Liver (tissue), 3 donors: Measurements from ENCODE around the gene MAP7D1.

Experiments used
- NR2F2 ChIP-seq: IDR thresholded peaks from 2 replicates; pipeline ENCODE4 v1.6.1; 2016; ENCODE audit warnings: antibody characterized with exemption
- RAD21 ChIP-seq, 2 donors: IDR thresholded peaks; 2 replicates each; pipeline ENCODE4 v1.6.1; 2016; ENCODE audit warnings: antibody characterized with exemption in 2 of 2, mild to moderate bottlenecking in 2 of 2
- SP1 ChIP-seq: IDR thresholded peaks from 2 replicates; pipeline ENCODE4 v1.6.1; 2018; ENCODE audit warnings: antibody characterized with exemption, mild to moderate bottlenecking
- TAF1 ChIP-seq: conservative IDR thresholded peaks from 2 replicates; pipeline ENCODE4 v1.6.1; 2016; ENCODE audit warnings: antibody characterized with exemption, mild to moderate bottlenecking
- YY1 ChIP-seq: IDR thresholded peaks from 2 replicates; pipeline ENCODE4 v1.6.1; 2016; ENCODE audit warnings: antibody characterized with exemption, mild to moderate bottlenecking
- TF ChIP-seq, protein P1 (sequence below): fragments of 150-350 bp; IDR thresholded peaks from 2 replicates; pipeline ENCODE4 v1.5.1; 2017; ENCODE audit warnings: improper control_type of control experiment, low read depth, low read length; ENCODE audit not compliant: missing input control
- TF ChIP-seq, protein P2 (sequence below): IDR thresholded peaks from 2 replicates; pipeline ENCODE4 v1.6.1; 2016; ENCODE audit warnings: antibody characterized with exemption
- TF ChIP-seq, protein P3 (sequence below): IDR thresholded peaks from 2 replicates; pipeline ENCODE4 v1.6.1; 2016; ENCODE audit warnings: antibody characterized with exemption, mild to moderate bottlenecking
- TF ChIP-seq, protein P4 (sequence below): IDR thresholded peaks from 2 replicates; pipeline ENCODE4 v1.6.1; 2016; ENCODE audit warnings: antibody characterized with exemption
- TF ChIP-seq, protein P5 (sequence below): IDR thresholded peaks from 2 replicates; pipeline ENCODE4 v1.6.1; 2016; ENCODE audit warnings: antibody characterized with exemption
- donor health status: healthy.
- donor health status: healthy.

DNA sequence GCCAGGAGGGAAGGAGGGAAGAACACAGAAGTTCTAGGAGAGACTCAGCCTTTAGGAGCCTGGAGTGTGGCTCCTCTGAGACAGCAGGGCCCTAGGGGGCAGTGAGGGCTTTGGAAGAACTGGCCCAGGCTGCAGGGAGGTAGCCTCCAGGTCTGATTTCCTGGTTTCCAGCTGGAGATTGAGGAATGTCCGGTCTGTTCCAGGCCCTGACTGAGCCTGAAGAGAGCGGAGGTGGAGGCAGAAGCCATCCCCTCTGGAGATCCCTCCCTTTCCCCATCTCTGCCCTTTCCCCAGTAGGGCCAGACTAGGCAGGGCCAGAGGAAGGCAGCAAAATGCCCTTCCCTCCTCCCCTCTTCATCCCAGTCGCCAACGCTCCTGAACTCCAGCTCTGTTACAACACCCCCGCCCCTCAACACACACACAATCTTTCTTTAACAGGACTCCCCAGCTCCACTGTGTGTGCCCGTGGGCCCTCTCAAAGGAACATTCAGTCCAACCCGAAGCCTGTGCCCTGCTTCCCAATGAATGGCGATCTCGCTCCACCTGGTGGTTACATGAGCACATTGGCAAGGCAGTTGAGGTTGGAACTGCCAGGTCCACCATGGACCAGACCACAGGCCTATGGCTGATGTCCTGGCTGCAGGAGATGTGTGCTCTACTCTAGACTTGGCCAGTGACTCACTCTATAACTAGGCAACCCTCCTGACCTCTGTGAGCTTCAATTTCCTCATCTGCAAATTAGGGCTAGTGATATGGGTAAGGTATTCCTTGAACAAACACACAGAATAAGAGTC, 32.0 kb downstream of the MAP7D1 start:
- TF ChIP-seq RAD21 (IDR thresholded peaks at IDR 0.05) = peak; percentile 99 to 100
- TF ChIP-seq, protein P1, sequence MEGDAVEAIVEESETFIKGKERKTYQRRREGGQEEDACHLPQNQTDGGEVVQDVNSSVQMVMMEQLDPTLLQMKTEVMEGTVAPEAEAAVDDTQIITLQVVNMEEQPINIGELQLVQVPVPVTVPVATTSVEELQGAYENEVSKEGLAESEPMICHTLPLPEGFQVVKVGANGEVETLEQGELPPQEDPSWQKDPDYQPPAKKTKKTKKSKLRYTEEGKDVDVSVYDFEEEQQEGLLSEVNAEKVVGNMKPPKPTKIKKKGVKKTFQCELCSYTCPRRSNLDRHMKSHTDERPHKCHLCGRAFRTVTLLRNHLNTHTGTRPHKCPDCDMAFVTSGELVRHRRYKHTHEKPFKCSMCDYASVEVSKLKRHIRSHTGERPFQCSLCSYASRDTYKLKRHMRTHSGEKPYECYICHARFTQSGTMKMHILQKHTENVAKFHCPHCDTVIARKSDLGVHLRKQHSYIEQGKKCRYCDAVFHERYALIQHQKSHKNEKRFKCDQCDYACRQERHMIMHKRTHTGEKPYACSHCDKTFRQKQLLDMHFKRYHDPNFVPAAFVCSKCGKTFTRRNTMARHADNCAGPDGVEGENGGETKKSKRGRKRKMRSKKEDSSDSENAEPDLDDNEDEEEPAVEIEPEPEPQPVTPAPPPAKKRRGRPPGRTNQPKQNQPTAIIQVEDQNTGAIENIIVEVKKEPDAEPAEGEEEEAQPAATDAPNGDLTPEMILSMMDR = peak; percentile 94
- TF ChIP-seq, protein P2, sequence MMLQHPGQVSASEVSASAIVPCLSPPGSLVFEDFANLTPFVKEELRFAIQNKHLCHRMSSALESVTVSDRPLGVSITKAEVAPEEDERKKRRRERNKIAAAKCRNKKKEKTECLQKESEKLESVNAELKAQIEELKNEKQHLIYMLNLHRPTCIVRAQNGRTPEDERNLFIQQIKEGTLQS = no peak
- TF ChIP-seq SP1 = peak; percentile 57
- TF ChIP-seq YY1 = peak; percentile 38
- TF ChIP-seq TAF1 = no peak
- TF ChIP-seq, protein P3, sequence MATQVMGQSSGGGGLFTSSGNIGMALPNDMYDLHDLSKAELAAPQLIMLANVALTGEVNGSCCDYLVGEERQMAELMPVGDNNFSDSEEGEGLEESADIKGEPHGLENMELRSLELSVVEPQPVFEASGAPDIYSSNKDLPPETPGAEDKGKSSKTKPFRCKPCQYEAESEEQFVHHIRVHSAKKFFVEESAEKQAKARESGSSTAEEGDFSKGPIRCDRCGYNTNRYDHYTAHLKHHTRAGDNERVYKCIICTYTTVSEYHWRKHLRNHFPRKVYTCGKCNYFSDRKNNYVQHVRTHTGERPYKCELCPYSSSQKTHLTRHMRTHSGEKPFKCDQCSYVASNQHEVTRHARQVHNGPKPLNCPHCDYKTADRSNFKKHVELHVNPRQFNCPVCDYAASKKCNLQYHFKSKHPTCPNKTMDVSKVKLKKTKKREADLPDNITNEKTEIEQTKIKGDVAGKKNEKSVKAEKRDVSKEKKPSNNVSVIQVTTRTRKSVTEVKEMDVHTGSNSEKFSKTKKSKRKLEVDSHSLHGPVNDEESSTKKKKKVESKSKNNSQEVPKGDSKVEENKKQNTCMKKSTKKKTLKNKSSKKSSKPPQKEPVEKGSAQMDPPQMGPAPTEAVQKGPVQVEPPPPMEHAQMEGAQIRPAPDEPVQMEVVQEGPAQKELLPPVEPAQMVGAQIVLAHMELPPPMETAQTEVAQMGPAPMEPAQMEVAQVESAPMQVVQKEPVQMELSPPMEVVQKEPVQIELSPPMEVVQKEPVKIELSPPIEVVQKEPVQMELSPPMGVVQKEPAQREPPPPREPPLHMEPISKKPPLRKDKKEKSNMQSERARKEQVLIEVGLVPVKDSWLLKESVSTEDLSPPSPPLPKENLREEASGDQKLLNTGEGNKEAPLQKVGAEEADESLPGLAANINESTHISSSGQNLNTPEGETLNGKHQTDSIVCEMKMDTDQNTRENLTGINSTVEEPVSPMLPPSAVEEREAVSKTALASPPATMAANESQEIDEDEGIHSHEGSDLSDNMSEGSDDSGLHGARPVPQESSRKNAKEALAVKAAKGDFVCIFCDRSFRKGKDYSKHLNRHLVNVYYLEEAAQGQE = no peak
- TF ChIP-seq NR2F2 = no peak
- TF ChIP-seq, protein P4, sequence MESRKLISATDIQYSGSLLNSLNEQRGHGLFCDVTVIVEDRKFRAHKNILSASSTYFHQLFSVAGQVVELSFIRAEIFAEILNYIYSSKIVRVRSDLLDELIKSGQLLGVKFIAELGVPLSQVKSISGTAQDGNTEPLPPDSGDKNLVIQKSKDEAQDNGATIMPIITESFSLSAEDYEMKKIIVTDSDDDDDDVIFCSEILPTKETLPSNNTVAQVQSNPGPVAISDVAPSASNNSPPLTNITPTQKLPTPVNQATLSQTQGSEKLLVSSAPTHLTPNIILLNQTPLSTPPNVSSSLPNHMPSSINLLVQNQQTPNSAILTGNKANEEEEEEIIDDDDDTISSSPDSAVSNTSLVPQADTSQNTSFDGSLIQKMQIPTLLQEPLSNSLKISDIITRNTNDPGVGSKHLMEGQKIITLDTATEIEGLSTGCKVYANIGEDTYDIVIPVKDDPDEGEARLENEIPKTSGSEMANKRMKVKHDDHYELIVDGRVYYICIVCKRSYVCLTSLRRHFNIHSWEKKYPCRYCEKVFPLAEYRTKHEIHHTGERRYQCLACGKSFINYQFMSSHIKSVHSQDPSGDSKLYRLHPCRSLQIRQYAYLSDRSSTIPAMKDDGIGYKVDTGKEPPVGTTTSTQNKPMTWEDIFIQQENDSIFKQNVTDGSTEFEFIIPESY = no peak
- TF ChIP-seq, protein P5, sequence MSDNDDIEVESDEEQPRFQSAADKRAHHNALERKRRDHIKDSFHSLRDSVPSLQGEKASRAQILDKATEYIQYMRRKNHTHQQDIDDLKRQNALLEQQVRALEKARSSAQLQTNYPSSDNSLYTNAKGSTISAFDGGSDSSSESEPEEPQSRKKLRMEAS = no peak
